Sigmoid colon (tissue), 4 donors: ENCODE measurements around the gene PPDPF.

Experiments used
- CTCF ChIP-seq, 4 experiments: fragments of 450-650 bp in 3 of 4; fragments of 200-600 bp in 1 of 4; IDR thresholded peaks; one replicate each; pipeline ENCODE4 v1.5.1; 2016 to 2019; ENCODE audit warnings: antibody characterized with exemption in 4 of 4, mild to moderate bottlenecking in 3 of 4, moderate library complexity in 2 of 4
- POLR2A ChIP-seq, 2 donors: fragments of 450-650 bp; IDR thresholded peaks; one replicate each; pipeline ENCODE4 v1.6.1; 2016; ENCODE audit warnings: antibody characterized with exemption in 2 of 2, mild to moderate bottlenecking in 2 of 2, moderate library complexity in 2 of 2
- POLR2AphosphoS5 ChIP-seq, 4 donors: sonication (generic); formaldehyde crosslinking; IDR thresholded peaks; one replicate each; pipeline ENCODE4 v1.6.1; 2017; ENCODE audit warnings: antibody characterized with exemption in 4 of 4

- TF ChIP-seq CTCF (IDR thresholded peaks at IDR 0.05) (no peak), POLR2AphosphoS5 (IDR thresholded peaks at IDR 0.05) (no peak), POLR2A (IDR thresholded peaks at IDR 0.05) (no peak)
These were observed 46.5 kb downstream of the PPDPF start for GRCh38 chr20:63567136-63567385.
